HEK293 (cell line): ENCODE measurements around the gene CIC.

ENCODE experiments used
- CTCF ChIA-PET: fragments of 350-600 bp; formaldehyde crosslinking; extraction: SDS; loops from one replicate; lab custom pipeline; 2021; ENCODE audit warnings: antibody characterized with exemption; lab: Yijun Ruan, JAX
- POLR2A ChIA-PET: fragments of 300-600 bp; formaldehyde crosslinking; extraction: SDS; loops from one replicate; lab custom pipeline; 2020; ENCODE audit warnings: antibody characterized with exemption, inconsistent platforms; lab: Yijun Ruan, JAX
- H3K27ac ChIP-seq: fragments of 200-500 bp; sonication (Bioruptor generic); 2 replicates; pipeline ENCODE4 v1.5.1; 2014; ENCODE audit warnings: low read depth, low read length, control low read depth, inconsistent platforms; ENCODE audit errors: extremely low read depth
- H3K36me3 ChIP-seq, 2 experiments: fragments of 200-500 bp in 1 of 2; sonication (Bioruptor generic) in 1 of 2; 1 replicate in 1 of 2; 2 replicates in 1 of 2; pipeline ENCODE4 v1.5.1; 2014 to 2017; ENCODE audit warnings: inconsistent platforms in 2 of 2, low read length in 2 of 2; ENCODE audit not compliant: control insufficient read depth in 2 of 2, insufficient read depth in 1 of 2
- H3K4me1 ChIP-seq: fragments of 200-500 bp; sonication (Bioruptor generic); 2 replicates; pipeline ENCODE4 v1.5.1; 2014; ENCODE audit warnings: mild to moderate bottlenecking, low read length, inconsistent platforms; ENCODE audit not compliant: control insufficient read depth, insufficient read depth
- H3K4me3 ChIP-seq: 2 replicates; pipeline ENCODE4 v1.5.1; 2011; ENCODE audit warnings: low read depth, mild to moderate bottlenecking, control low read depth, low read length, moderate library complexity
- H3K9me3 ChIP-seq: fragments of 200-500 bp; sonication (Bioruptor generic); 2 replicates; pipeline ENCODE4 v1.5.1; 2014; ENCODE audit warnings: low read depth, low read length, inconsistent platforms; ENCODE audit not compliant: control insufficient read depth, insufficient read depth
- CTCF ChIP-seq: fragments of 450-650 bp; formaldehyde crosslinking; IDR thresholded peaks from 2 replicates; pipeline ENCODE4 v1.5.1; 2016; ENCODE audit warnings: missing biosample characterization, missing genetic modification characterization
- SCRT2 ChIP-seq: fragments of 450-650 bp; formaldehyde crosslinking; IDR thresholded peaks from 2 replicates; pipeline ENCODE4 v1.5.1; 2016; ENCODE audit warnings: missing biosample characterization, missing genetic modification characterization
- WT1 ChIP-seq: fragments of 450-650 bp; formaldehyde crosslinking; IDR thresholded peaks from 2 replicates; pipeline ENCODE4 v1.5.1; 2016; ENCODE audit warnings: missing biosample characterization, missing genetic modification characterization
- YY2 ChIP-seq: fragments of 450-650 bp; formaldehyde crosslinking; IDR thresholded peaks from 2 replicates; pipeline ENCODE4 v1.5.1; 2016; ENCODE audit warnings: missing biosample characterization, missing genetic modification characterization
- ZBTB1 ChIP-seq: fragments of 450-650 bp; formaldehyde crosslinking; IDR thresholded peaks from 2 replicates; pipeline ENCODE4 v1.5.1; 2016; ENCODE audit warnings: missing biosample characterization, missing genetic modification characterization
- ZFP41 ChIP-seq: fragments of 450-650 bp; formaldehyde crosslinking; IDR thresholded peaks from 2 replicates; pipeline ENCODE4 v1.5.1; 2016; ENCODE audit warnings: missing biosample characterization, missing genetic modification characterization, borderline replicate concordance
- ZIC2 ChIP-seq: fragments of 450-650 bp; formaldehyde crosslinking; IDR thresholded peaks from 2 replicates; pipeline ENCODE4 v1.5.1; 2016; ENCODE audit warnings: missing biosample characterization, missing genetic modification characterization
- ZNF140 ChIP-seq: fragments of 450-650 bp; formaldehyde crosslinking; IDR thresholded peaks from 2 replicates; pipeline ENCODE4 v1.5.1; 2016; ENCODE audit warnings: missing biosample characterization, missing genetic modification characterization
- ZNF169 ChIP-seq: fragments of 450-650 bp; formaldehyde crosslinking; IDR thresholded peaks from 2 replicates; pipeline ENCODE4 v1.5.1; 2016; ENCODE audit warnings: missing biosample characterization, missing genetic modification characterization
- ZNF248 ChIP-seq: fragments of 450-650 bp; formaldehyde crosslinking; IDR thresholded peaks from 2 replicates; pipeline ENCODE4 v1.5.1; 2017; ENCODE audit warnings: missing biosample characterization, missing genetic modification characterization
- ZNF280D ChIP-seq: fragments of 450-650 bp; formaldehyde crosslinking; IDR thresholded peaks from 2 replicates; pipeline ENCODE4 v1.5.1; 2016; ENCODE audit warnings: missing biosample characterization, missing genetic modification characterization
- ZNF394 ChIP-seq: fragments of 450-650 bp; formaldehyde crosslinking; IDR thresholded peaks from 2 replicates; pipeline ENCODE4 v1.5.1; 2016; ENCODE audit warnings: missing biosample characterization, missing genetic modification characterization, mild to moderate bottlenecking, moderate library complexity, borderline replicate concordance
- ZNF514 ChIP-seq: fragments of 450-650 bp; formaldehyde crosslinking; IDR thresholded peaks from 2 replicates; pipeline ENCODE4 v1.5.1; 2016; ENCODE audit warnings: missing biosample characterization, missing genetic modification characterization
- ZNF560 ChIP-seq: fragments of 450-650 bp; formaldehyde crosslinking; IDR thresholded peaks from 2 replicates; pipeline ENCODE4 v1.5.1; 2017; ENCODE audit warnings: missing biosample characterization, missing genetic modification characterization, borderline replicate concordance
- ZNF585B ChIP-seq: fragments of 450-650 bp; formaldehyde crosslinking; IDR thresholded peaks from 2 replicates; pipeline ENCODE4 v1.5.1; 2016; ENCODE audit warnings: missing biosample characterization, missing genetic modification characterization
- ZNF600 ChIP-seq: fragments of 450-650 bp; formaldehyde crosslinking; IDR thresholded peaks from 2 replicates; pipeline ENCODE4 v1.5.1; 2016; ENCODE audit warnings: missing biosample characterization, missing genetic modification characterization
- ZNF624 ChIP-seq: fragments of 450-650 bp; formaldehyde crosslinking; IDR thresholded peaks from 2 replicates; pipeline ENCODE4 v1.5.1; 2017; ENCODE audit warnings: missing biosample characterization, missing genetic modification characterization
- ZNF626 ChIP-seq: fragments of 450-650 bp; sonication (Bioruptor Pico); formaldehyde crosslinking; IDR thresholded peaks from 2 replicates; pipeline ENCODE4 v1.5.1; 2018; ENCODE audit warnings: missing biosample characterization, missing genetic modification characterization, inconsistent platforms
- ZNF701 ChIP-seq: fragments of 450-650 bp; formaldehyde crosslinking; IDR thresholded peaks from 2 replicates; pipeline ENCODE4 v1.5.1; 2016; ENCODE audit warnings: missing biosample characterization, missing genetic modification characterization
- ZSCAN23 ChIP-seq: fragments of 450-650 bp; formaldehyde crosslinking; IDR thresholded peaks from 2 replicates; pipeline ENCODE4 v1.5.1; 2016; ENCODE audit warnings: missing biosample characterization, missing genetic modification characterization
- TF ChIP-seq, protein P1 (sequence below): fragments of 450-650 bp; formaldehyde crosslinking; IDR thresholded peaks from 2 replicates; pipeline ENCODE4 v1.5.1; 2016; ENCODE audit warnings: missing biosample characterization, missing genetic modification characterization
- TF ChIP-seq, protein P2 (sequence below): fragments of 450-650 bp; formaldehyde crosslinking; optimal IDR thresholded peaks from 2 replicates; pipeline ENCODE3; 2016; ENCODE audit warnings: missing biosample characterization, mild to moderate bottlenecking, missing genetic modification characterization
- TF ChIP-seq, protein P3 (sequence below): fragments of 450-650 bp; formaldehyde crosslinking; IDR thresholded peaks from 2 replicates; pipeline ENCODE4 v1.5.1; 2017; ENCODE audit warnings: missing biosample characterization, missing genetic modification characterization
- TF ChIP-seq, protein P4 (sequence below): fragments of 450-650 bp; IDR thresholded peaks from 2 replicates; pipeline ENCODE4 v1.5.1; 2018; ENCODE audit warnings: missing biosample characterization, mild to moderate bottlenecking, missing genetic modification characterization

The CIC gene

DNA sequence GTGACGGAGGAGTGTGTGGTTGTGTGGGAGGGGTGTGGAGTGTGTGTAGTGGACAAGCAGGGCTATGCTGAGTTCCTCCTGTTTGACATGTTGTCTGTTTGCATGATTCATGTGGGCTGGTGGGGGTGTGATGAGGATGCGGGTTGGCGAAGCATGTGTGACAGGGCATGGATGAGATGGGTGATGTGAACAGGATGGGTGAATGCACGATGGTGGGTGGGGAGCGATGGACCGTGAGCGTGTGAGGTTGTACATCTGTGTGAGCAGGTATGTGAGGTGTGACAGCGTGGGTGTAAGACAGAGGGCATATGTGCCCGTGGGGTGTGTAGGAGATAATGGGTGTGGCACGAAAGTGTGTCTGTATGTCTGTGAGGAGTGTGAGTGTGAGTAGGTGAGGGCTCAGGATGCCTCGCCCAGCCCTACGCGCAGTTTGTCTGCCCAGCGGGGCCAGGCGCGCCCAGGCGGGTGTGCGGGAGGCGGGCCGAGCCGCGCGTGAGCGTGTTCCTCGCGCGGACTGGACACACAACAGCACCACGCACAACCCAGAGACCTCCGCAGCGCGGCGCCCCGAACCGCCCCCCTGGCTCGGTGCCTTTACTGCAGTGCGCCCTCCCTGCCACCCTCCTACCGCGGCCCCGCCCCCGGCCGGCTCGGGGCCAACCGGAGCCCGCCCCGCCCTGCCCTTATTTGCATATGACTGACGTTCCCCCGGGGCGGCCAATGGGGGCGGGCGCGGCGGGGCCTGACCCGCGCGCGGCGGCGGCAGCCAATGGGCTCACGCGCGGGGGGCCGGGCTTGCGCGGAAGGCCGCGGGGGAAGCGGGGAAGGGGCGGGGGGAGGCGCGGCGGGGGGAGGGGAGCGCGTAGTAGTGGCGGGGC is 14.4 kb downstream of the CIC start (continued):
- peak; percentile 81; the same call in 1 of the 2 replicates for TF ChIP-seq ZNF248 (tag by site-specific recombination)
- TF ChIP-seq, protein P1, sequence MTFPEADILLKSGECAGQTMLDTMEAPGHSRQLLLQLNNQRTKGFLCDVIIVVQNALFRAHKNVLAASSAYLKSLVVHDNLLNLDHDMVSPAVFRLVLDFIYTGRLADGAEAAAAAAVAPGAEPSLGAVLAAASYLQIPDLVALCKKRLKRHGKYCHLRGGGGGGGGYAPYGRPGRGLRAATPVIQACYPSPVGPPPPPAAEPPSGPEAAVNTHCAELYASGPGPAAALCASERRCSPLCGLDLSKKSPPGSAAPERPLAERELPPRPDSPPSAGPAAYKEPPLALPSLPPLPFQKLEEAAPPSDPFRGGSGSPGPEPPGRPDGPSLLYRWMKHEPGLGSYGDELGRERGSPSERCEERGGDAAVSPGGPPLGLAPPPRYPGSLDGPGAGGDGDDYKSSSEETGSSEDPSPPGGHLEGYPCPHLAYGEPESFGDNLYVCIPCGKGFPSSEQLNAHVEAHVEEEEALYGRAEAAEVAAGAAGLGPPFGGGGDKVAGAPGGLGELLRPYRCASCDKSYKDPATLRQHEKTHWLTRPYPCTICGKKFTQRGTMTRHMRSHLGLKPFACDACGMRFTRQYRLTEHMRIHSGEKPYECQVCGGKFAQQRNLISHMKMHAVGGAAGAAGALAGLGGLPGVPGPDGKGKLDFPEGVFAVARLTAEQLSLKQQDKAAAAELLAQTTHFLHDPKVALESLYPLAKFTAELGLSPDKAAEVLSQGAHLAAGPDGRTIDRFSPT (tag by site-specific recombination) = peak; percentile 100
- no peak for TF ChIP-seq ZFP41 (tag by site-specific recombination)
- peak; percentile 91 for TF ChIP-seq YY2 (tag by site-specific recombination)
- TF ChIP-seq ZBTB1 (tag by site-specific recombination) = peak; percentile 22; the same call in 1 of the 2 replicates
- no peak for TF ChIP-seq ZNF585B (tag by site-specific recombination)
- peak; percentile 58 for TF ChIP-seq ZIC2 (tag by site-specific recombination)

- no peaks in the 10 kb centered on the region for H3K9me3 ChIP-seq
- peaks cover 0 to 25% of the 10 kb centered on the region in 2 experiments; a peak in 1 of 3 replicates for H3K36me3 ChIP-seq
- peak overlapping the region; percentile 90 for H3K27ac ChIP-seq
- ChIA-PET POLR2A (interaction anchor here (1.0 to 12.3 kb wide), 2 partner anchors 11 to 37 kb away, joined by 4 to 242 read pairs; partner anchors contain the start of gene GSK3A), CTCF (no interaction called here)
- peaks cover 49% of the 10 kb centered on the region for H3K4me1 ChIP-seq
- peak overlapping the region; percentile 37 for H3K4me3 ChIP-seq
- TF ChIP-seq CTCF (no peak), ZNF626 (no peak), ZNF140 (tag by site-specific recombination) (no peak), ZNF701 (no peak), ZSCAN23 (tag by site-specific recombination) (no peak), ZNF169 (tag by site-specific recombination) (no peak), WT1 (tag by site-specific recombination) (no peak), ZNF280D (no peak), ZNF600 (tag by site-specific recombination) (no peak), ZFP41 (tag by site-specific recombination) (no peak), ZNF624 (no peak), ZNF394 (tag by site-specific recombination) (no peak), ZNF560 (tag by site-specific recombination) (no peak), ZNF514 (tag by site-specific recombination) (no peak), SCRT2 (tag by site-specific recombination) (no peak)
- TF ChIP-seq, protein P2, sequence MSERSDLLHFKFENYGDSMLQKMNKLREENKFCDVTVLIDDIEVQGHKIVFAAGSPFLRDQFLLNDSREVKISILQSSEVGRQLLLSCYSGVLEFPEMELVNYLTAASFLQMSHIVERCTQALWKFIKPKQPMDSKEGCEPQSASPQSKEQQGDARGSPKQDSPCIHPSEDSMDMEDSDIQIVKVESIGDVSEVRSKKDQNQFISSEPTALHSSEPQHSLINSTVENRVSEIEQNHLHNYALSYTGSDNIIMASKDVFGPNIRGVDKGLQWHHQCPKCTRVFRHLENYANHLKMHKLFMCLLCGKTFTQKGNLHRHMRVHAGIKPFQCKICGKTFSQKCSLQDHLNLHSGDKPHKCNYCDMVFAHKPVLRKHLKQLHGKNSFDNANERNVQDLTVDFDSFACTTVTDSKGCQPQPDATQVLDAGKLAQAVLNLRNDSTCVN (tag by site-specific recombination) = no peak
- TF ChIP-seq, protein P3, sequence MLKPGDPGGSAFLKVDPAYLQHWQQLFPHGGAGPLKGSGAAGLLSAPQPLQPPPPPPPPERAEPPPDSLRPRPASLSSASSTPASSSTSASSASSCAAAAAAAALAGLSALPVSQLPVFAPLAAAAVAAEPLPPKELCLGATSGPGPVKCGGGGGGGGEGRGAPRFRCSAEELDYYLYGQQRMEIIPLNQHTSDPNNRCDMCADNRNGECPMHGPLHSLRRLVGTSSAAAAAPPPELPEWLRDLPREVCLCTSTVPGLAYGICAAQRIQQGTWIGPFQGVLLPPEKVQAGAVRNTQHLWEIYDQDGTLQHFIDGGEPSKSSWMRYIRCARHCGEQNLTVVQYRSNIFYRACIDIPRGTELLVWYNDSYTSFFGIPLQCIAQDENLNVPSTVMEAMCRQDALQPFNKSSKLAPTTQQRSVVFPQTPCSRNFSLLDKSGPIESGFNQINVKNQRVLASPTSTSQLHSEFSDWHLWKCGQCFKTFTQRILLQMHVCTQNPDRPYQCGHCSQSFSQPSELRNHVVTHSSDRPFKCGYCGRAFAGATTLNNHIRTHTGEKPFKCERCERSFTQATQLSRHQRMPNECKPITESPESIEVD (tag by site-specific recombination) = no peak
- TF ChIP-seq, protein P4, sequence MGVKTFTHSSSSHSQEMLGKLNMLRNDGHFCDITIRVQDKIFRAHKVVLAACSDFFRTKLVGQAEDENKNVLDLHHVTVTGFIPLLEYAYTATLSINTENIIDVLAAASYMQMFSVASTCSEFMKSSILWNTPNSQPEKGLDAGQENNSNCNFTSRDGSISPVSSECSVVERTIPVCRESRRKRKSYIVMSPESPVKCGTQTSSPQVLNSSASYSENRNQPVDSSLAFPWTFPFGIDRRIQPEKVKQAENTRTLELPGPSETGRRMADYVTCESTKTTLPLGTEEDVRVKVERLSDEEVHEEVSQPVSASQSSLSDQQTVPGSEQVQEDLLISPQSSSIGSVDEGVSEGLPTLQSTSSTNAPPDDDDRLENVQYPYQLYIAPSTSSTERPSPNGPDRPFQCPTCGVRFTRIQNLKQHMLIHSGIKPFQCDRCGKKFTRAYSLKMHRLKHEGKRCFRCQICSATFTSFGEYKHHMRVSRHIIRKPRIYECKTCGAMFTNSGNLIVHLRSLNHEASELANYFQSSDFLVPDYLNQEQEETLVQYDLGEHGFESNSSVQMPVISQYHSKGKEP (tag by site-specific recombination) = 0 out of 2 replicates have a peak, but pooled peaks have one; percentile 33
Measured at GRCh38 chr19:42284066-42284501, 15.0 kb downstream of the CIC start.
